ENCODE measurements around the gene ZCCHC10.

DNA sequence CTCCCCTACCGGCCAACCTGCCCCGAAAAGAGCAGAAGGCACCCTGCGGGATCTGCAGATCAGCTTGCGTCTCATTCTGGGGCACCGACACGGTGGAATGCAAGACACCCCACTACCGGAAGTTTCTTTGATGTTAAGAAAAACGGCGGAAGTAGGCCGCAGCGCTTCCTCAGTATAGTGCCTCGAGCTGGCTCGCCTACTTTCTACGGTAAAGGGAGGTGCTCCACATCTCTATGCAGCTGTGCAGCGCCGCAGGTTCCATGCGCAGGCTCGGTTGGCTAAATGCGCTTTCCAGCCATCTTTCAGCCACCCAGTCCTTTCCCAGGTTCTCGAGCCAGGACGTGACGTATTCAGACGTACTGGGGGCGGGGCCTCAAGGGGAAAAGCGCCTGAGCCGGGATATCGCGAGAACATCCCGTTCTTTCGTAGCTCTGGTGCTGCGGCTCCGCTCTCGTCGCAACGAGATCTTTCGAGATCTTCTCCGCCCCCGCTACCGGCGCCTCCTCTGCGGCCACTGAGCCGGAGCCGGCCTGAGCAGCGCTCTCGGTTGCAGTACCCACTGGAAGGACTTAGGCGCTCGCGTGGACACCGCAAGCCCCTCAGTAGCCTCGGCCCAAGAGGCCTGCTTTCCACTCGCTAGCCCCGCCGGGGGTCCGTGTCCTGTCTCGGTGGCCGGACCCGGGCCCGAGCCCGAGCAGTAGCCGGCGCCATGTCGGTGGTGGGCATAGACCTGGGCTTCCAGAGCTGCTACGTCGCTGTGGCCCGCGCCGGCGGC lies 25.4 kb upstream of the ZCCHC10 start, which contains the start of gene HSPA4:
- TF ChIP-seq, protein P1, sequence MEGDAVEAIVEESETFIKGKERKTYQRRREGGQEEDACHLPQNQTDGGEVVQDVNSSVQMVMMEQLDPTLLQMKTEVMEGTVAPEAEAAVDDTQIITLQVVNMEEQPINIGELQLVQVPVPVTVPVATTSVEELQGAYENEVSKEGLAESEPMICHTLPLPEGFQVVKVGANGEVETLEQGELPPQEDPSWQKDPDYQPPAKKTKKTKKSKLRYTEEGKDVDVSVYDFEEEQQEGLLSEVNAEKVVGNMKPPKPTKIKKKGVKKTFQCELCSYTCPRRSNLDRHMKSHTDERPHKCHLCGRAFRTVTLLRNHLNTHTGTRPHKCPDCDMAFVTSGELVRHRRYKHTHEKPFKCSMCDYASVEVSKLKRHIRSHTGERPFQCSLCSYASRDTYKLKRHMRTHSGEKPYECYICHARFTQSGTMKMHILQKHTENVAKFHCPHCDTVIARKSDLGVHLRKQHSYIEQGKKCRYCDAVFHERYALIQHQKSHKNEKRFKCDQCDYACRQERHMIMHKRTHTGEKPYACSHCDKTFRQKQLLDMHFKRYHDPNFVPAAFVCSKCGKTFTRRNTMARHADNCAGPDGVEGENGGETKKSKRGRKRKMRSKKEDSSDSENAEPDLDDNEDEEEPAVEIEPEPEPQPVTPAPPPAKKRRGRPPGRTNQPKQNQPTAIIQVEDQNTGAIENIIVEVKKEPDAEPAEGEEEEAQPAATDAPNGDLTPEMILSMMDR (IDR thresholded peaks at IDR 0.05) = peak in 1 of 5 experiments; percentile 28
- TF ChIP-seq POLR2AphosphoS5 (IDR thresholded peaks at IDR 0.05) (peak; percentile 94 to 97 (median 95)), EP300 (IDR thresholded peaks at IDR 0.05; ENCODE audit: low read depth) (no peak)

All from transverse colon (tissue), 4 donors.